ENCODE measurements around the gene TRIM43B.
"Not testable (repeated sequence)": the region's sequence is repeated elsewhere in the genome, so short reads cannot be mapped to it uniquely, and the experiment has no call there.

The TRIM43B gene

DNA sequence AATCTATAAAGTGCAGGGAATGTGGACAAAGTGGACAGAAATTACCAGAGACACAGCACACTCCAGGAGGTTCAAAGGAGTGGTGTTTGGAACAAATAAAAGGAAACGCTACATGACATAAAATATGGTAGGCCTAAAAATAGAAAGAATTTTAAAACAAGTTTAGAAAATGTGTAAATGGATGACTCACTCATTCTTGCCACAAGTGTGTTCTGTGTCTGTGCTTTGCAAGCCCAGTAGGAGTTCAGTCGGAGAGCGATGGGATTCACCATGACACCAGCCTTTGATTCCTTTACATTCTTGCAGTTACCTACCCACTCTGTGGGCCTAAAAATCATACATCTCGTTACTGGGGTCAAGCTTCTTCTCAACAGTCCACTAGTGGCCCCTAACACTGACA, 51.2 kb downstream of the TRIM43B start:
- not testable (repeated sequence) for DNase-seq

DNA sequence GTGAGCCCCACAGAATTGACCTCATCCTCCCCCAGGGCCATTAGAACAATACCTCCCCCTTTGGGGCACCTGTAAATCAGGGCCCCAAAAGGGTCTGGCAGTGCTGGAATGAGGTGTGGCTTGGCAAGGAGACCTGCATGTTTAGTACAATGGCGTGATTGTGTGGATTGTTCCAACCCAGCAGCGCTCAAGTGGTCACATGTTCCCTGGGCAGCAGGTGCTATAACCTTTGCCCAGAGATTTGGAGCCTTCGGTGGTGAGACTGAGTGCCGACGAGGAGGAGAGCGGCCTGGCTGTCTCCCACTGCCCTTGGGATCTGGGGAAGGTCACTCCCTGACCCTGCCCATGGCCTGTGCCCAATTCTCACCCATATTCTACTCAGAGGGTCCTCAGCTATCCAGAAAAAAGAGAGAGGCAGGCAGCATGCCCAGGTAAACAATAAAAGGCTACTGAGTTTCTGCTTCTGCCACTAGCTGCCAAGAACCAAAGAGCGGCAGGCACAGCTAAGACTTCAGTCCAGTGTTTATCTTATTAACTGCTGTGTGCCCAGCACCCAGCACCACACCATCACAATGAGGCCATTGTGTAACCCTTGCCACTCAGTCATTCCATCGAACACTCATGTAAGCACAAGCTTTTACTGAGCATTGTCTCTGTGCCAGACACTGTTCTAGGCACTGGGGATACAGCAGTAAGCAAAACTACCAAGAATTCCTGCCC, 54.6 kb downstream of the TRIM43B start:
- not testable (repeated sequence) for DNase-seq

DNA sequence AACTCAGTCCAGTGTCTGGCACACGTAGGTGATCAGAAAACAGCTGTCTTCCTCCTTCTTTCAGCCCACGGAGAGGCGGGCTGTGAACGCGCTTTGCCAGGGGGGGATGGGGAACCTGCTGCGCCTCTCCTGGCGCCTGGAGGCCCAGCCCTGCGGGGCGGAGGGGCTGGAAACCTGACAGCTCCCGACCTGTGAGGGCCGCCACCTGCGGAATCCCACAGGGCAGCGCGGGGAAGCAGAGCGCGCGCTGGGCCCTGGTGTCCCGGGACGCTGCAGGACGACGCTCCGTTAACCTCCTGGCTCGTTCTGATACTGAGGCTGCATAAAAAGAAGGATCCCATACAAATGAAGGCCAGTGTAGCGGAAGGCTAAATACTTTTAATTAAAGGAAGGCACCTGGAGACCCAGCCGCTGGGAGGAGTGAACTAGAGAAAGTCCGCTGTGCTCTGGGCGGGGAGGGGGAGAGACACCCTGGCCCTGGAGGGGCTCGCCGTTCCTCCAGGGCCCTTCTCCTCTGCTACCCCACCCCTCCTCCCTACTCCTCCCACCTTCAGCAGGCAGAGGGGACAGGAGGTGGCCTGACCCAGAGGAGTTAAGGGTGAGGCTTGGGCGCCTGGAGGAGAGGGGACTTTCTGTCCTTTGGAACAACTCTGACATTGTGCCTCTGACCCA, 57.2 kb downstream of the TRIM43B start:
- DNase-seq: not testable (repeated sequence)

All from activated T-cell treated with anti-CD3 and anti-CD28 coated beads for 4 hours (primary cell).